Naive thymus-derived CD8-positive, alpha-beta T cell (primary cell): ENCODE data around the gene BNC2. TPM values are rescaled to one million over a fixed set of nuclear protein-coding genes. Genes with fewer than 3 reads are reported as not detected.

Experiments used
- ATAC-seq, 2 donors: fragments of 150-1000 bp; cut with Tn5 transposase in 1 of 2; sonication (Bioruptor Pico), chemical (Tn5 transposase) in 1 of 2; 1 replicate in 1 of 2; 2 replicates in 1 of 2; pipeline ENCODE4 v1.10.0; 2021; ENCODE audit warnings: mild to moderate bottlenecking in 2 of 2, moderate library complexity in 2 of 2
- POLR2A ChIA-PET: fragments of 350-600 bp; sonication (Branson Sonifier 250); formaldehyde crosslinking; loops from one replicate; lab custom pipeline; 2021; ENCODE audit warnings: antibody characterized with exemption; lab: Charles Lee
- DNase-seq, 10 donors: peaks; one replicate each; pipeline versions ENCODE4 v3.0.0 to v3.0.0-alpha.2; 2020 to 2022
- H3K27ac Mint-ChIP-seq, 10 donors: one replicate each; pipeline ENCODE4 v1.8.0; 2020 to 2022; ENCODE audit warnings: mild to moderate bottlenecking in 10 of 10, mixed read lengths in 10 of 10, moderate library complexity in 4 of 10, inconsistent platforms in 1 of 10
- H3K27me3 Mint-ChIP-seq, 5 donors: one replicate each; pipeline ENCODE4 v1.8.0; 2021 to 2022; ENCODE audit warnings: mixed read lengths in 5 of 5
- H3K36me3 Mint-ChIP-seq, 3 donors: one replicate each; pipeline ENCODE4 v1.8.0; 2020 to 2022; ENCODE audit warnings: mixed read lengths in 3 of 3, mild to moderate bottlenecking in 2 of 3, inconsistent platforms in 1 of 3
- H3K4me1 Mint-ChIP-seq, 4 donors: one replicate each; pipeline ENCODE4 v1.8.0; 2021 to 2022; ENCODE audit warnings: mixed read lengths in 4 of 4
- H3K4me3 Mint-ChIP-seq, 10 donors: one replicate each; pipeline ENCODE4 v1.8.0; 2020 to 2022; ENCODE audit warnings: mild to moderate bottlenecking in 10 of 10, mixed read lengths in 10 of 10, moderate library complexity in 6 of 10, inconsistent platforms in 1 of 10
- H3K9me3 Mint-ChIP-seq, 9 donors: one replicate each; pipeline ENCODE4 v1.8.0; 2020 to 2022; ENCODE audit warnings: mixed read lengths in 9 of 9, mild to moderate bottlenecking in 3 of 9, inconsistent platforms in 1 of 9, moderate library complexity in 1 of 9
- polyA plus RNA-seq, 3 donors: library from polyadenylated mRNA; unstranded; fragments of 300-500 nt; fragmentation: Illumina TruSeq; gene quantifications; one replicate each; pipeline ENCODE4 v1.2.3, GENCODE V29; 2021
- total RNA-seq, 8 experiments: library from RNA in 2 of 8; stranded (reverse) in 2 of 8; gene quantifications; one replicate each; pipeline ENCODE4 v1.2.3 and lab custom pipeline; 2021 to 2026

BNC2 gene
- total and polyA plus RNA-seq, 5 experiments from 2014 or later = not detected

- POLR2A ChIA-PET = no interaction called here
- peaks cover 0 to 2% (median 0%) of the 10 kb centered on the region in 9 donors for H3K9me3 Mint-ChIP-seq
- H3K27me3 Mint-ChIP-seq = peaks cover 0 to 21% (median 7%) of the 10 kb centered on the region in 5 donors
- no peaks in the 10 kb centered on the region for H3K36me3 Mint-ChIP-seq
- ATAC-seq (no peak), DNase-seq (no peak)
- H3K4me3 Mint-ChIP-seq = no peak overlapping the region
- no peak overlapping the region for H3K27ac Mint-ChIP-seq
- H3K4me1 Mint-ChIP-seq = peaks cover 0 to 1% (median 0%) of the 10 kb centered on the region in 4 donors
Observed at GRCh38 chr9:16413509-16414016, 456.9 kb downstream of the BNC2 start.

- Mint-ChIP-seq H3K27me3 (peaks cover 0 to 25% (median 13%) of the 10 kb centered on the region in 5 donors), H3K4me3 (no peak overlapping the region), H3K27ac (no peak overlapping the region), H3K4me1 (peaks cover 0 to 1% (median 0%) of the 10 kb centered on the region in 4 donors), H3K36me3 (no peaks in the 10 kb centered on the region), H3K9me3 (peaks cover 0 to 2% (median 0%) of the 10 kb centered on the region in 9 donors)
- DNase-seq (no peak), ATAC-seq (no peak)
- POLR2A ChIA-PET = no interaction called here
Observed at GRCh38 chr9:16412740-16413139, 457.7 kb downstream of the BNC2 start.

- no peak for ATAC-seq
- Mint-ChIP-seq H3K27ac (no peak overlapping the region), H3K9me3 (peaks cover 0 to 2% (median 0%) of the 10 kb centered on the region in 9 donors), H3K4me1 (peaks cover 0 to 1% (median 0%) of the 10 kb centered on the region in 4 donors), H3K4me3 (no peak overlapping the region), H3K36me3 (no peaks in the 10 kb centered on the region), H3K27me3 (peaks cover 0 to 25% (median 13%) of the 10 kb centered on the region in 5 donors)
- no peak for DNase-seq
- POLR2A ChIA-PET = no interaction called here
Observed at GRCh38 chr9:16411311-16411710, 459.2 kb downstream of the BNC2 start.

GRCh38 chr9:16410601-16411280 is 459.7 kb downstream of the BNC2 start:
- Mint-ChIP-seq H3K4me3 (no peak overlapping the region), H3K36me3 (no peaks in the 10 kb centered on the region), H3K9me3 (peaks cover 0 to 2% (median 0%) of the 10 kb centered on the region in 9 donors), H3K27me3 (peaks cover 0 to 25% (median 13%) of the 10 kb centered on the region in 5 donors), H3K4me1 (peaks cover 0 to 1% (median 0%) of the 10 kb centered on the region in 4 donors), H3K27ac (no peak overlapping the region)
- ATAC-seq (no peak), DNase-seq (no peak)
- POLR2A ChIA-PET = no interaction called here

- no peaks in the 10 kb centered on the region for H3K36me3 Mint-ChIP-seq
- peaks cover 0 to 10% (median 0%) of the 10 kb centered on the region in 9 donors for H3K9me3 Mint-ChIP-seq
- H3K27me3 Mint-ChIP-seq = peaks cover 0 to 18% (median 6%) of the 10 kb centered on the region in 5 donors
- DNase-seq = no peak
- ATAC-seq = no peak
- H3K27ac Mint-ChIP-seq = no peak overlapping the region
- no peak overlapping the region for H3K4me3 Mint-ChIP-seq
- peaks cover 0 to 1% (median 0%) of the 10 kb centered on the region in 4 donors for H3K4me1 Mint-ChIP-seq
- POLR2A ChIA-PET = no interaction called here
Observed at GRCh38 chr9:16407617-16408016, 462.9 kb downstream of the BNC2 start.

- Mint-ChIP-seq H3K27me3 (peaks cover 0 to 14% (median 6%) of the 10 kb centered on the region in 5 donors), H3K36me3 (no peaks in the 10 kb centered on the region), H3K4me3 (no peak overlapping the region), H3K9me3 (peaks cover 0 to 10% (median 0%) of the 10 kb centered on the region in 9 donors), H3K27ac (no peak overlapping the region), H3K4me1 (no peaks in the 10 kb centered on the region)
- ATAC-seq (no peak), DNase-seq (no peak)
- POLR2A ChIA-PET = no interaction called here
Observed at GRCh38 chr9:16406526-16407225, 463.8 kb downstream of the BNC2 start.

- Mint-ChIP-seq H3K4me1 (peaks cover 0 to 4% (median 0%) of the 10 kb centered on the region in 4 donors), H3K27me3 (peaks cover 1 to 18% (median 6%) of the 10 kb centered on the region in 5 donors), H3K9me3 (peaks cover 0 to 10% (median 0%) of the 10 kb centered on the region in 9 donors), H3K36me3 (no peaks in the 10 kb centered on the region), H3K27ac (no peak overlapping the region), H3K4me3 (no peak overlapping the region)
- ATAC-seq (no peak), DNase-seq (no peak)
- POLR2A ChIA-PET = no interaction called here
Observed at GRCh38 chr9:16405421-16405820, 465.0 kb downstream of the BNC2 start.

GRCh38 chr9:16401701-16402100 is 468.8 kb downstream of the BNC2 start:
- POLR2A ChIA-PET = no interaction called here
- H3K9me3 Mint-ChIP-seq = peaks cover 0 to 10% (median 0%) of the 10 kb centered on the region in 9 donors
- H3K4me1 Mint-ChIP-seq = peaks cover 0 to 4% (median 0%) of the 10 kb centered on the region in 4 donors
- no peak for ATAC-seq
- no peak overlapping the region for H3K27ac Mint-ChIP-seq
- H3K4me3 Mint-ChIP-seq = no peak overlapping the region
- H3K27me3 Mint-ChIP-seq = peaks cover 0 to 16% (median 3%) of the 10 kb centered on the region in 5 donors
- H3K36me3 Mint-ChIP-seq = no peaks in the 10 kb centered on the region
- DNase-seq = no peak

- POLR2A ChIA-PET = no interaction called here
- Mint-ChIP-seq H3K27me3 (peaks cover 0 to 16% (median 3%) of the 10 kb centered on the region in 5 donors), H3K4me1 (peaks cover 0 to 4% (median 0%) of the 10 kb centered on the region in 4 donors), H3K9me3 (peaks cover 0 to 9% (median 4%) of the 10 kb centered on the region in 9 donors), H3K4me3 (no peak overlapping the region), H3K27ac (no peak overlapping the region), H3K36me3 (no peaks in the 10 kb centered on the region)
- DNase-seq (no peak), ATAC-seq (no peak)
Observed at GRCh38 chr9:16398691-16399090, 471.8 kb downstream of the BNC2 start.

- no peak overlapping the region for H3K27ac Mint-ChIP-seq
- no peaks in the 10 kb centered on the region for H3K36me3 Mint-ChIP-seq
- peaks cover 0 to 14% (median 3%) of the 10 kb centered on the region in 5 donors for H3K27me3 Mint-ChIP-seq
- DNase-seq (no peak), ATAC-seq (no peak)
- no peak overlapping the region for H3K4me3 Mint-ChIP-seq
- peaks cover 0 to 9% (median 3%) of the 10 kb centered on the region in 9 donors for H3K9me3 Mint-ChIP-seq
- peaks cover 0 to 4% (median 0%) of the 10 kb centered on the region in 4 donors for H3K4me1 Mint-ChIP-seq
- POLR2A ChIA-PET = no interaction called here
Observed at GRCh38 chr9:16396389-16396788, 474.1 kb downstream of the BNC2 start.

- POLR2A ChIA-PET = no interaction called here
- ATAC-seq (no peak), DNase-seq (no peak)
- Mint-ChIP-seq H3K27me3 (peaks cover 2 to 13% (median 3%) of the 10 kb centered on the region in 5 donors), H3K36me3 (no peaks in the 10 kb centered on the region), H3K27ac (no peak overlapping the region), H3K9me3 (peaks cover 0 to 9% (median 4%) of the 10 kb centered on the region in 9 donors), H3K4me1 (no peaks in the 10 kb centered on the region), H3K4me3 (no peak overlapping the region)
Observed at GRCh38 chr9:16391369-16391768, 479.1 kb downstream of the BNC2 start.

GRCh38 chr9:16387382-16387781 is 483.1 kb downstream of the BNC2 start:
- DNase-seq = no peak
- no peak overlapping the region for H3K4me3 Mint-ChIP-seq
- POLR2A ChIA-PET = no interaction called here
- H3K9me3 Mint-ChIP-seq = peaks cover 0 to 14% (median 4%) of the 10 kb centered on the region in 9 donors
- H3K36me3 Mint-ChIP-seq = no peaks in the 10 kb centered on the region
- peaks cover 2 to 15% (median 3%) of the 10 kb centered on the region in 5 donors for H3K27me3 Mint-ChIP-seq
- no peak for ATAC-seq
- no peaks in the 10 kb centered on the region for H3K4me1 Mint-ChIP-seq
- no peak overlapping the region for H3K27ac Mint-ChIP-seq

GRCh38 chr9:16386827-16387077 is 483.7 kb downstream of the BNC2 start:
- no peaks in the 10 kb centered on the region for H3K4me1 Mint-ChIP-seq
- ATAC-seq (no peak), DNase-seq (no peak)
- H3K4me3 Mint-ChIP-seq = no peak overlapping the region
- H3K9me3 Mint-ChIP-seq = peaks cover 0 to 14% (median 4%) of the 10 kb centered on the region in 9 donors
- H3K36me3 Mint-ChIP-seq = no peaks in the 10 kb centered on the region
- no peak overlapping the region for H3K27ac Mint-ChIP-seq
- POLR2A ChIA-PET = no interaction called here
- H3K27me3 Mint-ChIP-seq = peaks cover 2 to 15% (median 3%) of the 10 kb centered on the region in 5 donors
